ENCODE results near the gene CTNNB1.

CTNNB1 gene

DNA sequence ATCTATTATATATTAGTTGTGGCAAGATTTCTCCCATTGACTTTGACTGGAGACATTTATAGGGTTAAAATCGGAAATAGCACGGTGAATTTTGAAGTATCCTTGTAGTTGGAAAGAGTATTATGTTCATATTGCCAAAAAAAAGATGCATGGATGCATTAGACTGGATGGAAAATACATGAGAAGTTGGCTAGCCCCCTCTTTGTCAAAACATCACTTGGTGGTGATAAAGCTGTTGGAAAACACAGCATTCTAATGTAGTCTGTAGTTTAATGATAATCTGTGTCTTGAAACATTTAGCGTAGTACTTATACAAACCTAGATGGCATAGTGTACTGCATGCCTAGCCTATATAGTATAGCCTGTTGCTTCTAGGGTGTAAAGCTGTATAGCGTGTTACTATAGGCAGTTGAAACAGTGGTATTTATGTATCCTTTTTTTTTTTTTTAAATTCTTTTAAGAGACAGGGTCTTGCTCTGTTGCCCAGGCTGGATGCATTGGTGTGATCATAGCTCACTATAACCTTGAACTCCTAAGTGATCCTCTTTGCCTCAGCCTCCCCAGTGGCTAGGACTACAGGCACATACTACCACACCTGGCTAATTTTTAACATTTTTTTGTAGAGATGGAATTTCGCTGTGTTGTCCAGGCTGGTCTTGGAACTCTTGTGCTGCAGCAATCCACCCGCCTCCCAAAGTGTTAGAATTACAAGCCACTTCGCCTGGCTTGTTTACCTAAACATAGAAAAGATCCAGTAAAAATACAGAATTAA lies 21.8 kb downstream of the CTNNB1 start:
- DNase-seq = no peak

- no peak for DNase-seq
Measured at GRCh38 chr3:41222012-41222411, 22.7 kb downstream of the CTNNB1 start.

- no peak for DNase-seq
Measured at GRCh38 chr3:41222501-41222900, 23.2 kb downstream of the CTNNB1 start.

DNA sequence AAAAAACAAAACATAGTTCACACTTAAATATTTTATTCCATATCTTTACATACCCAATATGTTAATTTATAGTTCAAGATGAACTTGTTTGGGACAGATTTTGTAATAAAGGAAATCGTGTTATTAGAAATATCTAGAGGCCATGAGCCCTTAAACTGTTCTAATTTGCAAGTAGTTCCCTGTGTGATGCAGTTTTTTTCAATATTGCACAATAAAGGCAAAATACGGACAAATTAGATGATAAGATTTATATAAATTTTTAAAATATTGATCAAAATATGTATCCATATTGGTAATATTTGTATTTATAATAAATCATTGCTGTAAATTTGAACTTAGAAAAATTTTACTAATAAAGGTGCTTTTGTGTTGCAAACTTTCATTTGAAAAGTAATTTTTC lies 23.8 kb downstream of the CTNNB1 start:
- DNase-seq = no peak

DNA sequence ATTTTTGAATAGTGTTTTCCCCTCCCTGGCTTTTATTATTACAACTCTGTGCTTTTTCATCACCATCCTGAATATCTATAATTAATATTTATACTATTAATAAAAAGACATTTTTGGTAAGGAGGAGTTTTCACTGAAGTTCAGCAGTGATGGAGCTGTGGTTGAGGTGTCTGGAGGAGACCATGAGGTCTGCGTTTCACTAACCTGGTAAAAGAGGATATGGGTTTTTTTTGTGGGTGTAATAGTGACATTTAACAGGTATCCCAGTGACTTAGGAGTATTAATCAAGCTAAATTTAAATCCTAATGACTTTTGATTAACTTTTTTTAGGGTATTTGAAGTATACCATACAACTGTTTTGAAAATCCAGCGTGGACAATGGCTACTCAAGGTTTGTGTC lies 24.4 kb downstream of the CTNNB1 start:
- no peak for DNase-seq

- no peak for DNase-seq
Measured at GRCh38 chr3:41224120-41224806, 25.0 kb downstream of the CTNNB1 start.

DNA sequence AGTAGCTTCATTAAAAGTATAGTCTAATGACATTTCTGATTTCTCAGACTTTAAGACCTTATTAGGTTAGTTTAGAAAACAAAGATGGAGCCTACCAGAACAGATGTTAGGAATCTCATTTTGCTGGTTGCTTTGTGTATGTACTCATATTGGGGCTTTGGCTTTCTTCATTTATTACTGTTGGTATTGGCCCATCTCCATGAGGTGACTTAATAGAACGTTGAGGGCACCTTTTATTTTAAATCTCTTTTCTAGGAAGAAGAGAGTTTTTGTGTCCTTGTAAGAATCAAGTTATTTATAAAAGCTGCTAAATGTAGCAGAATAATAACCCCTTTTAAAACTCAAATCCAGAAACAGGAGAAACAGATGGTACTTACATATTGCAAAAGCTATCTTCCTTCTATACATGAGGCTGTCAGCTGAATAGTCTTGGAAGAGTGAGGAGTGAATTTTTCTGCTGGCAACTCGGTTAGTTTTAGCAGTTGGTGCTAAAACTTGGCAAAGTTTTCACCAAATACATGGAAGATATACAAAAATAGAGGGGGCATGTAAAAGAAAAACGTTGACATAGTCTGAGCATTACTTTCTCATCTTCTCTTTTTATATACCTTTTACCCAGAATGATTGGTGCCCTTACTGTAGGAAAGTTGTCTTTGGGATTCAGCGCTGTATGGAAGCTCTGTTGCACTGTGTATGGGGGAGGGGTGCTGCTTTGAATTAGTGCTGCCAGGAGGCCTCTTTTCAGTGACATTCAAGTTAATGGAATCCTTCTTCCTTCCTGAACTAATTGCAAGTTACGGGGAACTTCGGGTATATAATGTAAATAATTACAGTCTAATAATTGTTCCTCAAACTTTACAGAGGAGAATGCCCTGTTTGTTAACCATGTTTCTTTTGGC lies 35.8 kb downstream of the CTNNB1 start:
- DNase-seq = no peak

GRCh38 chr3:41236228-41236627 lies 36.9 kb downstream of the CTNNB1 start:
- DNase-seq = no peak

GRCh38 chr3:41237907-41238306 lies 38.6 kb downstream of the CTNNB1 start:
- no peak for DNase-seq

DNA sequence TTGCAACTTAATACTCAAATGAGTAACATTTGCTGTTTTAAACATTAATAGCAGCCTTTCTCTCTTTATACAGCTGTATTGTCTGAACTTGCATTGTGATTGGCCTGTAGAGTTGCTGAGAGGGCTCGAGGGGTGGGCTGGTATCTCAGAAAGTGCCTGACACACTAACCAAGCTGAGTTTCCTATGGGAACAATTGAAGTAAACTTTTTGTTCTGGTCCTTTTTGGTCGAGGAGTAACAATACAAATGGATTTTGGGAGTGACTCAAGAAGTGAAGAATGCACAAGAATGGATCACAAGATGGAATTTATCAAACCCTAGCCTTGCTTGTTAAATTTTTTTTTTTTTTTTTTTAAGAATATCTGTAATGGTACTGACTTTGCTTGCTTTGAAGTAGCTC lies 40.3 kb downstream of the CTNNB1 start:
- DNase-seq = no peak

DNA sequence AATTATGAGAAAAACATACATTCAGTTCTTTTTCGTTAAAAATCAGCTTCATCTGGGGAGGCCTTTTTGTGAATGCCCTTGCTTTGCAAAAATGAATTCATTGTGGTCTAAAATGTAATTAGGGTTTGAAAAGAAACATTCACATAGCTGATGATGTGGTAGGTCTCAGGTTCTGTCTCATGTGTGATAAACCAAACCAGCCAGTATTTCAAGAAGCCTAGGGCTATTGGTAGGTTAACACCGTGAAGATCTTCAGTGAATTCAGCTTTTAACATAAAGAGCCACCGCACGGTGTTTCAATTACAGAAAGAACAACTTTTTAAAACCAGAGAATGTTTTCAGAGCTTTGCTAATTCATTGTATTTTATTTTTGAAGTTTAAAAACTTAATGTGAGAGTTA lies 41.9 kb downstream of the CTNNB1 start:
- DNase-seq = no peak

- no peak for DNase-seq
Measured at GRCh38 chr3:41241800-41242571, 42.7 kb downstream of the CTNNB1 start.

- DNase-seq = no peak
Measured at GRCh38 chr3:41243183-41243582, 43.9 kb downstream of the CTNNB1 start.

DNA sequence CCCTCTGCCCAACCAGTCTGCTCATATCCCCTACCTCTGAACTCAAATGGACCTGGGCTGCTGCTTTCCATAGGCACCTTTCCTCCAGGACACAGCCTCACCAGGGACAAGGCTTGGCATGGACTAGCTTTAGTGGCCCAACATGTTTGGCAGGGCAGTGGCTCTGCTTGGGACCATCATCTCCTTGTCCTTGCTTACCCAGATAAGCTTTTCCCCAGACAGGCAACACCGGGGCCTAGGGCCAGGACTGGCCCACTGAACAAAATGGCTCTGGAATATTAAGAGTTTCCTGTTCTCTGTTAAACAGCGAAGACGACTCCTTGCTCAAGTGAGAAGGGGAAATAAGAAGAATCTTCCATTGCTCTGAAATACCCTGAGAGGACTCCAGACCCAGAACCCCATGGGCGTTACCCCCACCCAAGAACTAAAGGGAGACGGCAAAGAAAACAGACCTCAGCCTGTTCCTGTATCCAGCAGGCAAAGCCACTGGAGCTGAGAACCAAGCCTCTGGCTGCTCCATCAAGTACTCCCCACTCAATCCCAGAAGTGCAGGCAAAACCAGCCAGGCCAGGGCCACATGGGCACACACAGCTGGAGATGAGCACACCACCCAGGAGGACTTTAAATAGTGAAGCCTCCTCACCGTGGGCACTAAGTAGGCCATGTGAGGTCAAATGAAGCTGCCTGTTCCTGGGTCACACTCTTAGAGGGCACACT lies 45.5 kb downstream of the CTNNB1 start:
- DNase-seq = no peak

DNA sequence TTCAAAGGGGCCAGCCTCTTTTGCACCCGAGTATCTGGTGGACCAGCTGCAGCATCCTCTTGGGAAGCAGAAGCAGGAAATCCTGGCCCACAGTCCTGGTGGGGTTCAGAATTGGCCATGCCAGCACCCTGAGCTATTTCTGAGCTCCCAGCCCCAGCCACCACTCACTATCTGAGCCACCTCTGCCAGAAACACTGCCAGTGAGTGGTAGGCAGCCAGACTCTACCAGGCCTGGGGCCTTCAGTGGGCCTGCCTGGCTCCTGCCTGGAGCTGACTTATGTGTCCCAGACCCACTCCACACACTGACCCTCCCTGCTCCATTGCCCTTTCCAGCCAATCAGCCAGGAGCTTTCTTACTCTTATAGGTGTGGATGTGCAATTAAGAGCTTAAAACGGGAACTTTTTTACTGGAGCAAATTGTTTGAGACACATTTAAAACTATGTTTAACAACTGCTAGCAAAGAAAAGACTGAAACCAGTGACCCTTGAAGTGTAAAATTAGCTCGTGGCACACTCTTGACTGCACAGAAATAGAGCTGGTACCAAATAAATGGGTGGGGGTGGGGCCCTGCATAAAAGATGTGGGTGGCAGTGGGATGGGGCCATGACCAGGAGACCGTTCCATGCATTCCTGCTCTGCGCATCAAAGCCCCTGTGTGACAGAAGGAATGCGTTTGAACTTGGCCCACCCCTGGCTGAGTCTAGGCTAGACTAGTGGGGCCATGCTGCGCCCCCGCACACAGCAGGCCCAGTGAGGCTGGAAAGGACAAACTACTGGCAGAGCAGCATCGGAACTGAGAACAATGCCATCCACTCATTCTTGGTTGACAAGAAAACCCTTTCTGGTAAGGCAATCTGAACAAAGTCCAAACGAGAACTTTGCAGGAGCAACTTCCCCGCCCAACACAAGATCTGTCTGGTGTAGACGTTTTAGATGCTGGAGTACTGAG lies 48.0 kb downstream of the CTNNB1 start:
- no peak for DNase-seq

DNA sequence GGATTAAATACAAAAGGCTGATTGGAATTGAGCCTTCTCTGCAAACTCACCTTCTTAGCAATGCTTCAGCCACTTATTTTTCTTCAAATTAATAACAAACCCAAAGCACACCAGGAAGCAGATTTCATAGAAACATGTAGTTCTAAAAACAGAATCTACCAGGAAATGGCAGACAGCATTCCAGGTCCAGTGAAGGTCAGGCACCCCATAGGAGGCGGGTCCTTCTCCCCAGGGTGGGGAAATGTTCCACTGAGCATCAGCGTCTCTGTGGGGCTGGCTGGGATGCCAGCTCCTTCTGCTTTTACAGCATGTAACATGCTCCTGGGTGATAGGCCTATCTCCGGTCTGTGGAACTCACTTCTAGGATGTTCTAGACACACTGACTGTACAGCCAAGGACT lies 49.2 kb downstream of the CTNNB1 start:
- no peak for DNase-seq

GRCh38 chr3:41249318-41249717 lies 50.0 kb downstream of the CTNNB1 start:
- no peak for DNase-seq

GRCh38 chr3:41250825-41251224 lies 51.5 kb downstream of the CTNNB1 start:
- DNase-seq = no peak

DNA sequence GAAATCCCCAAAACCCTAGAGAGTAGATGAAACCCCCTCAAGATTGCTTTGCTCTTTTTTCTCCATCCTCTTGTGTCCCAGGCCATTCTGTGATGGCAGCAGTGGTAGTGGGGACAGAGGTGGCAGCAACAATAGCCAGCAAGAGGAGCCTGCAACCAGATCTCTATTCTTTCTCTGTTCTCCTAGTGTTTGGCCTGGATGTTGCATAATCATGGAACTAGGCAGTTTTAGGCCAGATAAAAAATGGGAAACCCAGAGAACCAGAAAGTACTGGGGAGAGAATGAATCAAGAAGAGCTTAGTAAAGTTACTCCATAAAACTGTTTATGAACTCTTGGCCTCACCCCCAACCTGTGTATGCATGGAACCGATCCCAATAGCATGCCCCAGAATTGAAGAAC lies 52.3 kb downstream of the CTNNB1 start:
- DNase-seq = no peak

- no peak for DNase-seq
Measured at GRCh38 chr3:41258239-41258800, 59.0 kb downstream of the CTNNB1 start.
